Esophagus squamous epithelium (tissue), 5 donors: Measurements from ENCODE around the gene ACOT8. TPM values are rescaled to one million over a fixed set of nuclear protein-coding genes. Genes with fewer than 3 reads are reported as not detected.
A peak's percentile ranks its signal among the peaks of the same experiment; 100 is the strongest.

Experiments used
- DNase-seq: peaks from one replicate; lab custom pipeline; 2025; lab: John Stamatoyannopoulos, UW
- H3K27ac ChIP-seq, 4 donors: fragments of 200-600 bp; sonication (generic); one replicate each; pipeline ENCODE4 v1.5.1; 2016 to 2019; ENCODE audit warnings: mild to moderate bottlenecking in 1 of 4
- H3K27me3 ChIP-seq, 4 donors: fragments of 200-600 bp; sonication (generic); 1 replicate in 3 of 4; 2 replicates in 1 of 4; pipeline versions ENCODE4 v1.5.1 to v1.6.0; 2017 to 2021; ENCODE audit warnings: antibody characterized with exemption in 1 of 4
- H3K36me3 ChIP-seq, 3 donors: fragments of 200-600 bp; sonication (generic); one replicate each; pipeline ENCODE4 v1.5.1; 2016 to 2019
- H3K4me1 ChIP-seq, 3 donors: fragments of 200-600 bp; sonication (generic); one replicate each; pipeline ENCODE4 v1.5.1; 2017 to 2019
- H3K4me3 ChIP-seq, 4 donors: fragments of 200-600 bp; sonication (generic); 1 replicate in 3 of 4; 2 replicates in 1 of 4; pipeline ENCODE4 v1.5.1; 2016 to 2019; ENCODE audit warnings: mild to moderate bottlenecking in 2 of 4, moderate library complexity in 1 of 4
- H3K9me3 ChIP-seq, 3 donors: fragments of 200-600 bp; sonication (generic); one replicate each; pipeline ENCODE4 v1.5.1; 2016 to 2019
- POLR2A ChIP-seq, 4 donors: fragments of 450-650 bp; IDR thresholded peaks; one replicate each; pipeline ENCODE4 v1.6.1; 2017; ENCODE audit warnings: antibody characterized with exemption in 4 of 4, mild to moderate bottlenecking in 4 of 4, moderate library complexity in 3 of 4
- WGBS, 2 donors: methylation state at CpG; one replicate each; pipeline ENCODE4 v1.1.5; 2018; 5-methylcytosine and 5-hydroxymethylcytosine counted together
- intact Hi-C: fragments of 100-400 bp; cut with DNase I; formaldehyde crosslinking; loops from one replicate; pipeline ENCODE4 v1.15.0; 2022
- total RNA-seq, 4 donors: library from RNA; depleted of rRNA; stranded (reverse); fragments of >200 nt; gene quantifications; one replicate each; pipeline ENCODE4 v1.1.0, GENCODE V29; 2016
- TF ChIP-seq, protein P1 (sequence below), 6 experiments: fragments of 450-650 bp in 4 of 6; fragments of 200-600 bp in 2 of 6; sonication (generic) in 2 of 6; IDR thresholded peaks; one replicate each; pipeline ENCODE4 v1.5.1; 2016 to 2019; ENCODE audit warnings: antibody characterized with exemption in 6 of 6, mild to moderate bottlenecking in 4 of 6, moderate library complexity in 4 of 6
- donor health status: DM: yes; HTN: yes; CAD: no.

ACOT8 gene
- total RNA-seq, 4 donors from 2014 or later = 27.7 to 35.0 (median 31.1) TPM

DNA sequence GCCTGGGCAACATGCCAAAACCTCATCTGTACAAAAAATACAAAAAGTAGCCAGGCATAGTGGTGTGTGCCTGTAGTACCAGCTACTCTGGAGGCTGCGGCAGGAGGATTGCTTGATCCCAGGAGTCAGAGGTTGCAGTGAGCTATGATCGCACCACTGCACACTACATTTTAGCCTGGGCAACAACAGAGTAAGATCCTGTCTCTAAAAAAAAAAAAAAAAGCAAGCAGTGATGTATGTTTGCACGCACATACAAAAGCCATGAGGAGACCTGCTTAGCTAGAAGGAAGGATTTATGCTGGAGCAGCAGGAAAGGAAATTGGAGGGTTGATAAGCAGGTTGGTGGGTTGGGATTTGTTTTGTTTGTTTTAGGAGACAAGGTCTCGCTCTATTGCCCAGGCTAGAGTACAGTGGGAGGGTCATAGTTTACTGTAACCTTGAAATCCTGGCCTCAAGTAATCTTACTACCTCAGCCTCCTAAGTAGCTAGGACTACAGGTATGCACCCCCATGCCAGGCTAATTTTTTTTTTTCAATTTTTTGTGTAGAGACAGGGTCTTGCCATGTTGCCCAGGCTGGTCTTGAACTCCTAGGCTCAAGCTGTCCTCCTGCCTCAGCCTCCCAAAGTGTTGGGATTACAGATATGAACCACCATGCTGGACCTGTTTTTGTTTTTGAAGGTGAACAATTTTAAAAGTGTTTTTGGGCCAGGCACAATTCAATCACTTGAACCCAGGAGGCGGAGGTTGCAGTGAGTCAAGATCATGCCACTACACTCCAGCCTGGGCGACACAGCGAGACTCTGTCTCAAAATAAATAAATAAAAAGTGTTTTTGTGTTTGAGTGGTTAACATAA lies 4.3 kb upstream of the ACOT8 start:
- no peak for TF ChIP-seq POLR2A (IDR thresholded peaks at IDR 0.05)
- TF ChIP-seq, protein P1, sequence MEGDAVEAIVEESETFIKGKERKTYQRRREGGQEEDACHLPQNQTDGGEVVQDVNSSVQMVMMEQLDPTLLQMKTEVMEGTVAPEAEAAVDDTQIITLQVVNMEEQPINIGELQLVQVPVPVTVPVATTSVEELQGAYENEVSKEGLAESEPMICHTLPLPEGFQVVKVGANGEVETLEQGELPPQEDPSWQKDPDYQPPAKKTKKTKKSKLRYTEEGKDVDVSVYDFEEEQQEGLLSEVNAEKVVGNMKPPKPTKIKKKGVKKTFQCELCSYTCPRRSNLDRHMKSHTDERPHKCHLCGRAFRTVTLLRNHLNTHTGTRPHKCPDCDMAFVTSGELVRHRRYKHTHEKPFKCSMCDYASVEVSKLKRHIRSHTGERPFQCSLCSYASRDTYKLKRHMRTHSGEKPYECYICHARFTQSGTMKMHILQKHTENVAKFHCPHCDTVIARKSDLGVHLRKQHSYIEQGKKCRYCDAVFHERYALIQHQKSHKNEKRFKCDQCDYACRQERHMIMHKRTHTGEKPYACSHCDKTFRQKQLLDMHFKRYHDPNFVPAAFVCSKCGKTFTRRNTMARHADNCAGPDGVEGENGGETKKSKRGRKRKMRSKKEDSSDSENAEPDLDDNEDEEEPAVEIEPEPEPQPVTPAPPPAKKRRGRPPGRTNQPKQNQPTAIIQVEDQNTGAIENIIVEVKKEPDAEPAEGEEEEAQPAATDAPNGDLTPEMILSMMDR (IDR thresholded peaks at IDR 0.05) = no peak
- Histone ChIP-seq H3K4me1 (peaks cover 8 to 22% (median 13%) of the 10 kb centered on the region in 3 donors), H3K4me3 (no peak overlapping the region), H3K27me3 (no peaks in the 10 kb centered on the region), H3K9me3 (no peaks in the 10 kb centered on the region), H3K27ac (no peak overlapping the region), H3K36me3 (no peaks in the 10 kb centered on the region)
- intact Hi-C loops = no loop called here
- 91% methylated on average over 7 of the region's 7 CpGs for WGBS, 2 donors
- no peak for DNase-seq

DNA sequence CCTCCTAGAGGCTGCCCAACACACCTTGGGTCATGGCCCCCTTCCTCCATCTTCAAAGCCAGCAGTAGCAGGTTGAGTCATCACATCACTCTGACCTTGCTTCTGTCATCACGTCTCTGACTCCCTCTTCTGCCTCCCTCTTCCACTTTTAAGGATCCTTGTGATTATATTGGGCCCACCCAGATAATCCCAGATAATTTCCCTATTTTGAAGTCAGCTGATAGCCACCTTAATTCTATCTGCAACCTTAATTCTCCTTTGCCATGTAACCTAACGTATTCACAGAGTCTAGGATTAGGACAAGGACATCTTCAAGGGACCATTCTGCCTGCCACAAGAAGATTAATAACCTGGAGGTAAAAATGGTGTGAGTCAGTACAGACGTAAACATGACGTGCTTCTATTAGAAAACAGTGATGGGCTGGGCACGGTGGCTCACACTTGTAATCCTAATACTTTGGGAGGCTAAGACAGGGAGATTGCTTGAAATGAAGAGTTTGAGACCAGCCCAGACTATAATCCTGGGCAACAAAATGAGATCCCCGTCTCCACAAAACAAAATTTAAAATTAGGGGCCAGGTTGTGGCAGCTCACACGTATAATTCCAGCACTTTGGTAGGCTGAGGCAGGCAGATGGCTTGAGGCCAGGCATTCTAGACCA lies 3.5 kb upstream of the ACOT8 start:
- no peaks in the 10 kb centered on the region for H3K27me3 ChIP-seq
- peaks cover 16 to 30% (median 21%) of the 10 kb centered on the region in 3 donors for H3K4me1 ChIP-seq
- H3K9me3 ChIP-seq = no peaks in the 10 kb centered on the region
- TF ChIP-seq, protein P1 (IDR thresholded peaks at IDR 0.05) = no peak
- TF ChIP-seq POLR2A (IDR thresholded peaks at IDR 0.05) = no peak
- H3K4me3 ChIP-seq = no peak overlapping the region
- 34 to 48% methylated on average over 7 of the region's 7 CpGs for WGBS, 2 donors
- intact Hi-C loops = no loop called here
- DNase-seq = no peak
- H3K36me3 ChIP-seq = no peaks in the 10 kb centered on the region
- H3K27ac ChIP-seq = no peak overlapping the region

DNA sequence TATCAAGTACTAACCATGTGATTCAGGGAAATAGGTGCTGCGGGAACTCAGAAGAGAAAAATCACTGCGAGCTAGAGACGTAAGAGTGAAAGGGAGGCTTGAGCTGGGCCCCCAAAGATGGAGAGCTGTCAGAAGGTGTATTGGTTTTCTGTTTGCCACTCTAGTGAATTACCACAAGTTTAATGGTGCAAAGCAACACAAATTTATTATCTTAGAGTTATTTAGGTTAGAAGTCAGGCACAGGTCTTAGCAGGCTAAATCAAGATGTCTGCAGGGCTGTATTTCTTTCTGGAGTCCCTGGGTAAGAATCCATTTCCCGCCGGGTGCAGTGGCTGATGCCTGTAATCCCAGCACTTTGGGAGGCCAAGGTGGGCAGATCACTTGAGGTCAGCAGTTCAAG lies 2.7 kb upstream of the ACOT8 start:
- 87 to 96% methylated on average over 3 to 5 of the region's 5 CpGs for WGBS, 2 donors
- TF ChIP-seq, protein P1 (IDR thresholded peaks at IDR 0.05) = no peak
- no peak for TF ChIP-seq POLR2A (IDR thresholded peaks at IDR 0.05)

DNA sequence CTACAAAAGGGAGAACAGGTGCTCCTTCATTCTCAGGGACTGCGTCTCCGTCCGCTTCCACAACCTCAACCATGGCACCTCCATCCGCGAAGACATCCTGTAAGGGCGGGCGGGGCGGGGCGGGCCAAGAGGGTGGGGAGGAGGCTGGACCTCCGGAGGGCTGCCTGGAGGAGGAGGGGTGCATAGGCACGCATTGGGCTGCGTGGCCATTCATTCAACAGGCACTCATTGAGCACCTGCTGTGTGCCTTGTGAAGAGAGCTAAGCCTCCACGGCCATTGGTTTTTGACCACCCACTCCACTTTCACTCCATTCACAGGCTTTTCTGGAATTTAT lies 657 bp upstream of the ACOT8 start:
- WGBS, 2 donors = 17 to 33% methylated on average over 4 to 10 of the region's 13 CpGs
- Histone ChIP-seq H3K4me1 (peaks cover 26 to 46% (median 28%) of the 10 kb centered on the region in 3 donors), H3K9me3 (no peaks in the 10 kb centered on the region), H3K36me3 (peaks cover 0 to 25% (median 0%) of the 10 kb centered on the region in 3 donors), H3K27me3 (no peaks in the 10 kb centered on the region), H3K27ac (peak overlapping the region; percentile 77 to 90 (median 85)), H3K4me3 (peak overlapping the region; percentile 91 to 95 (median 92))
- intact Hi-C loops = no loop called here
- TF ChIP-seq POLR2A (IDR thresholded peaks at IDR 0.05) = no peak
- TF ChIP-seq, protein P1 (IDR thresholded peaks at IDR 0.05) = no peak
- DNase-seq = no peak

More for the DNA sequence above, 2.7 kb upstream of the ACOT8 start:
- Histone ChIP-seq H3K4me1 (peaks cover 24 to 37% (median 26%) of the 10 kb centered on the region in 3 donors), H3K36me3 (peaks cover 0 to 4% (median 0%) of the 10 kb centered on the region in 3 donors), H3K27ac (no peak overlapping the region), H3K4me3 (no peak overlapping the region), H3K9me3 (no peaks in the 10 kb centered on the region), H3K27me3 (no peaks in the 10 kb centered on the region)
- intact Hi-C loops = no loop called here
- no peak for DNase-seq

DNA sequence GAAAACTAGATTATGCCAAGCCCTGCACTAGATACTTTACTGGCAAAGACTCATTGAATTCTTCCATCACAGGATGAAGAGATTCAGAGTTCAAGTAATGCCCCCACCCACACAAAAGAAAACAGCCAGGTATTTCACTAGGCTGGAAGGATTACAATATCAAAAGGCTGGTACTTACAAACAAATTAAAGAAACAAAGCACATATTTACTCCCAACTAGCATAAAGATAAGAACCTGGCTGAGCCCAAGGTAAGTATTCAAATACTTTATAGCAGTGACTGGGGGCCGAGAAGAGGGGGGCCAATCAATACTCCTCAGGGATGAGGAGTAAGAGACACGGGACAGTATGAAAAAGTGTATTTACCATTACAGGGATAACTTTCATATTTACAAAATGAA lies 3.7 kb downstream of the ACOT8 start:
- no peak overlapping the region for H3K27ac ChIP-seq
- intact Hi-C loops = no loop called here
- peaks cover 23 to 41% (median 28%) of the 10 kb centered on the region in 3 donors for H3K4me1 ChIP-seq
- WGBS, 2 donors = 81 to 86% methylated on average over 2 of the region's 2 CpGs
- no peaks in the 10 kb centered on the region for H3K27me3 ChIP-seq
- TF ChIP-seq, protein P1 (IDR thresholded peaks at IDR 0.05) = no peak
- no peak for TF ChIP-seq POLR2A (IDR thresholded peaks at IDR 0.05)
- H3K36me3 ChIP-seq = peaks cover 0 to 68% (median 0%) of the 10 kb centered on the region in 3 donors
- DNase-seq = no peak
- no peak overlapping the region for H3K4me3 ChIP-seq
- H3K9me3 ChIP-seq = no peaks in the 10 kb centered on the region
